Upper lobe of left lung (tissue), 6 donors: ENCODE measurements around the gene TMEM184B. TPM values are rescaled to one million over a fixed set of nuclear protein-coding genes. Genes with fewer than 3 reads are reported as not detected.
A peak's percentile ranks its signal among the peaks of the same experiment; 100 is the strongest.

Source experiments
- ATAC-seq, 2 donors: fragments of 200-7000 bp; cut with Tn5 transposase; one replicate each; pipeline ENCODE4 v1.9.1; 2022; ENCODE audit warnings: mild to moderate bottlenecking in 2 of 2, moderate library complexity in 2 of 2; ENCODE audit not compliant: low FRiP score in 2 of 2
- DNase-seq, 2 donors: peaks; one replicate each; pipeline ENCODE4 v3.0.0-alpha.2; 2019 to 2020
- H3K27ac ChIP-seq, 4 donors: fragments of 200-600 bp; sonication (generic); one replicate each; pipeline ENCODE4 v1.5.1; 2016 to 2019
- H3K27me3 ChIP-seq, 4 donors: fragments of 200-600 bp; sonication (generic); one replicate each; pipeline ENCODE4 v1.5.1; 2017 to 2019
- H3K36me3 ChIP-seq, 4 donors: fragments of 200-600 bp; sonication (generic); one replicate each; pipeline ENCODE4 v1.5.1; 2016 to 2019
- H3K4me1 ChIP-seq, 4 donors: fragments of 200-600 bp; sonication (generic); one replicate each; pipeline ENCODE4 v1.5.1; 2018 to 2019
- H3K4me3 ChIP-seq, 4 donors: fragments of 200-600 bp; sonication (generic); one replicate each; pipeline ENCODE4 v1.5.1; 2017 to 2019; ENCODE audit warnings: mild to moderate bottlenecking in 2 of 4, moderate library complexity in 1 of 4
- H3K9me3 ChIP-seq, 4 donors: fragments of 200-600 bp; sonication (generic); one replicate each; pipeline ENCODE4 v1.5.1; 2018 to 2019
- CTCF ChIP-seq, 6 experiments: fragments of 450-650 bp in 4 of 6; fragments of 200-600 bp in 2 of 6; sonication (generic) in 2 of 6; IDR thresholded peaks; one replicate each; pipeline ENCODE4 v1.5.1; 2016 to 2019; ENCODE audit warnings: antibody characterized with exemption in 6 of 6
- EP300 ChIP-seq, 4 donors: sonication (generic); formaldehyde crosslinking; IDR thresholded peaks; one replicate each; pipeline ENCODE4 v1.5.1; 2017; ENCODE audit warnings: antibody characterized with exemption in 4 of 4, control low read depth in 2 of 4
- POLR2A ChIP-seq, 4 donors: fragments of 450-650 bp; IDR thresholded peaks; one replicate each; pipeline ENCODE4 v1.5.1; 2016 to 2017; ENCODE audit warnings: antibody characterized with exemption in 4 of 4, mild to moderate bottlenecking in 2 of 4
- POLR2AphosphoS5 ChIP-seq, 2 donors: sonication (generic); formaldehyde crosslinking; IDR thresholded peaks; one replicate each; pipeline ENCODE4 v1.5.1; 2017; ENCODE audit warnings: antibody characterized with exemption in 2 of 2
- WGBS, 2 donors: methylation state at CpG; one replicate each; pipeline ENCODE4 v1.1.5; 2017 to 2018; 5-methylcytosine and 5-hydroxymethylcytosine counted together
- total RNA-seq, 6 donors: library from RNA; depleted of rRNA in 4 of 6; stranded (reverse); fragments of >200 nt in 4 of 6; gene quantifications; one replicate each; pipeline versions ENCODE4 v1.1.0 to v1.2.1, GENCODE V29; 2016 to 2021
- donor health status: DM: no; HTN: no; CAD: no; lungs with moderate emphysema.
- donor health status: DM: no; HTN: yes; CAD: no; lungs with severe emphysema.

Gene TMEM184B
- total RNA-seq, 6 donors from 2014 or later = 47.5 to 141 (median 72.1) TPM

- WGBS, 2 donors = 48 to 71% methylated on average over 5 to 15 of the region's 15 CpGs
- TF ChIP-seq POLR2AphosphoS5 (IDR thresholded peaks at IDR 0.05) (peak in 1 of 2 donors; percentile 39), POLR2A (IDR thresholded peaks at IDR 0.05) (no peak)
- Histone ChIP-seq H3K36me3 (peaks cover 0 to 9% (median 0%) of the 10 kb centered on the region in 4 donors), H3K27me3 (no peaks in the 10 kb centered on the region), H3K9me3 (no peaks in the 10 kb centered on the region), H3K4me1 (peaks cover 24 to 37% (median 29%) of the 10 kb centered on the region in 4 donors), H3K4me3 (no peak overlapping the region), H3K27ac (peak overlapping the region; percentile 51 to 99 (median 79))
- ATAC-seq = peak in 1 of 2 donors; percentile 47
- peak in 1 of 2 donors; percentile 51 for DNase-seq
Observed at GRCh38 chr22:38205261-38206128, 67.3 kb downstream of the TMEM184B start.

GRCh38 chr22:38204784-38205183 is 68.0 kb downstream of the TMEM184B start:
- TF ChIP-seq CTCF (IDR thresholded peaks at IDR 0.05) = no peak
- TF ChIP-seq POLR2AphosphoS5 (IDR thresholded peaks at IDR 0.05) = no peak
- no peak for TF ChIP-seq EP300 (IDR thresholded peaks at IDR 0.05)
- TF ChIP-seq POLR2A (IDR thresholded peaks at IDR 0.05) = no peak
- Histone ChIP-seq H3K4me1 (peaks cover 24 to 30% (median 27%) of the 10 kb centered on the region in 4 donors), H3K4me3 (no peak overlapping the region), H3K9me3 (no peaks in the 10 kb centered on the region), H3K27ac (peak overlapping the region in 3 of 4 donors; percentile 62 to 99 (median 96)), H3K36me3 (peaks cover 0 to 9% (median 0%) of the 10 kb centered on the region in 4 donors), H3K27me3 (no peaks in the 10 kb centered on the region)
- DNase-seq (no peak), ATAC-seq (no peak)
- WGBS, 2 donors = 66 to 79% methylated on average over 7 of the region's 7 CpGs

- Histone ChIP-seq H3K27ac (peak overlapping the region; percentile 96 to 99 (median 98)), H3K27me3 (no peaks in the 10 kb centered on the region), H3K9me3 (no peaks in the 10 kb centered on the region), H3K4me3 (peak overlapping the region in 3 of 4 donors; percentile 70 to 88 (median 87)), H3K4me1 (peaks cover 24 to 29% (median 27%) of the 10 kb centered on the region in 4 donors), H3K36me3 (peaks cover 0 to 9% (median 0%) of the 10 kb centered on the region in 4 donors)
- no peak for DNase-seq
- no peak for TF ChIP-seq POLR2AphosphoS5 (IDR thresholded peaks at IDR 0.05)
- TF ChIP-seq EP300 (IDR thresholded peaks at IDR 0.05) = no peak
- TF ChIP-seq POLR2A (IDR thresholded peaks at IDR 0.05) = no peak
- TF ChIP-seq CTCF (IDR thresholded peaks at IDR 0.05) = no peak
- WGBS, 2 donors = 89 to 94% methylated on average over 3 of the region's 3 CpGs
- no peak for ATAC-seq
Observed at GRCh38 chr22:38203855-38204514, 68.8 kb downstream of the TMEM184B start.

GRCh38 chr22:38203090-38203810 is 69.6 kb downstream of the TMEM184B start:
- TF ChIP-seq POLR2A (IDR thresholded peaks at IDR 0.05) = peak in 1 of 4 donors; percentile 44
- peak in 1 of 2 donors; percentile 4 for TF ChIP-seq POLR2AphosphoS5 (IDR thresholded peaks at IDR 0.05)
- no peak for TF ChIP-seq CTCF (IDR thresholded peaks at IDR 0.05)
- no peak for TF ChIP-seq EP300 (IDR thresholded peaks at IDR 0.05)
- Histone ChIP-seq H3K4me3 (peak overlapping the region; percentile 60 to 88 (median 78)), H3K36me3 (peaks cover 0 to 4% (median 0%) of the 10 kb centered on the region in 4 donors), H3K9me3 (no peaks in the 10 kb centered on the region), H3K27me3 (no peaks in the 10 kb centered on the region), H3K27ac (peak overlapping the region; percentile 96 to 99 (median 98)), H3K4me1 (peaks cover 22 to 29% (median 27%) of the 10 kb centered on the region in 4 donors)
- peak; percentile 2 to 54 for ATAC-seq
- 5 to 16% methylated on average over 5 to 19 of the region's 19 CpGs for WGBS, 2 donors
- peak in 1 of 2 donors; percentile 86 for DNase-seq
